Rectal smooth muscle tissue (tissue), 1 donor: ENCODE data around the gene PVALB.

Source experiments
- H3K27ac ChIP-seq: one replicate; pipeline ENCODE4 v1.7.0; 2013; ENCODE audit warnings: low read depth, low read length, inconsistent platforms
- H3K27me3 ChIP-seq: one replicate; pipeline ENCODE4 v1.7.0; 2013; ENCODE audit warnings: low read length; ENCODE audit not compliant: control insufficient read depth, insufficient read depth
- H3K36me3 ChIP-seq: one replicate; pipeline ENCODE4 v1.7.0; 2013; ENCODE audit warnings: low read length; ENCODE audit not compliant: control insufficient read depth, insufficient read depth
- H3K4me1 ChIP-seq: one replicate; pipeline ENCODE4 v1.7.0; 2013; ENCODE audit warnings: low read length; ENCODE audit not compliant: control insufficient read depth, insufficient read depth
- H3K4me3 ChIP-seq: one replicate; pipeline ENCODE4 v1.7.0; 2013; ENCODE audit warnings: low read length
- H3K9ac ChIP-seq: one replicate; pipeline ENCODE4 v1.7.0; 2013; ENCODE audit warnings: low read length

Gene PVALB

DNA sequence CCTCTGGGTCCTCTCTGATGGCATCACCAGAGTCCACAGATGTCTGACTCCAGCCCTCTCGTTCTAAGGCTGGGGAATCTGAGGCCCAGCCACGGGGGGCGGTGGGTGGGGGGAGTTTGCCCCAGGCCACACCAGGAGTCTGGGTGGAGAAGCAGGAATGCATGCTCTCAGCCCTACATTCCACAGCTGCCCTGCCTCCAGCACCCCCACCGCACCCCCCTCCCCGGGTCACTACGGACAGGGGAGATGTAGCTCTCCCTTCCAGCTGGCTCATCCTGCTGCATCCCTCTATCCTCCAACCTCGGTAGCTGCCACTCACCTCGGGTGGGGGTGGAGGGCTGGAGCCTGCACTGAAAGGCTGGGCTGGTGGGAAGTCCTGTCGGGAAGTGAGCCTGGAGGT is 2.3 kb upstream of the PVALB start:
- H3K36me3 ChIP-seq = no peaks in the 10 kb centered on the region
- H3K4me1 ChIP-seq = no peaks in the 10 kb centered on the region
- H3K27me3 ChIP-seq = peaks cover 30% of the 10 kb centered on the region
- H3K9ac ChIP-seq = no peak overlapping the region
- H3K27ac ChIP-seq = no peak overlapping the region
- no peak overlapping the region for H3K4me3 ChIP-seq

DNA sequence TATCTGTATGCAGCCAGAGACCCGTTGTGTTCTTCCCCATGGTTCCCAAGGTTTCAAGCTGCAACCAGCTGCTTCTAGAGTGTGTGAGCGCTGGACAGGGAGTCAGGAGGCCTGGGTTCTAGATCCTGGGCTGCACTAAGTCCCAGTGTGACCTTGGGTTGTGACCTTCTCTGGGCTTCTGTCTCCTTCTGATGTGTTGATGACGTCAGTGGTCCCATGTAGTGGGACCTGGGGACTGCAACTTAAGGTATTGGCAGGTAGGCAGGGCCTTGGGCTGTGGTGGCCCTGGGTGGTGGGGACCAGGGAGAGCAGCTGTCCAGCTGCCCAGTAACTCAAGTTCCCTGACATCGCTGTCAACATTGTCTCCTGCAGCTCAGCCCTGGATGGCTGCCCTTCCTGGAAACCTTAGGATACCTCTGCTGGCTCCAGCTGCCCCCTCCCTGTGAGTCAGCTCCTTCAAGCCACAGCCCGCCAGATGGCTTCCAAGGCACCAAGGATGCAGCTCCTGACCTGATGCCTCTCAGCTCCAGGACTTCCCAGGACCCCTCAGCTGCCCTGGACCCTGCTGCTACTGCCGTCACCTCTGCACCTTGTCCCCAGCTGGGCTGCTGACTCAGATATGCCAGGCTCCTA is 1.3 kb upstream of the PVALB start:
- Histone ChIP-seq H3K27me3 (peaks cover 34% of the 10 kb centered on the region), H3K27ac (no peak overlapping the region), H3K4me1 (no peaks in the 10 kb centered on the region), H3K4me3 (no peak overlapping the region), H3K9ac (no peak overlapping the region), H3K36me3 (no peaks in the 10 kb centered on the region)

DNA sequence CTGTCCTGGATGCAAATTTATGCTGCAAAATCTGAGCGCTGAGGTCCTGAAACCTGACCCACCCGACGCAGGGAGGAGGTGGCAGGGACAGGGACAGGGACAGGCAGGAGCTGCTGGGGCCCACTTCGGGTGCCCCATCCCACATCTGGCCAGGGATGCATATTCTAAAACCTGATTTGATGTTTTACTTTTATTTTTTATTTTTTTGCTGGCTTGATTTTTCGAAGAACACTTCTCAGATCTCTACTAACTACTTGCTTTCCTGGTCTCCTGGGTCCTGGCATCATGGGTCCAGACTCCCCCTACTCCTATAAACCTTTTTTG is 652 bp upstream of the PVALB start:
- H3K4me3 ChIP-seq = no peak overlapping the region
- no peaks in the 10 kb centered on the region for H3K36me3 ChIP-seq
- H3K27me3 ChIP-seq = peaks cover 34% of the 10 kb centered on the region
- H3K27ac ChIP-seq = no peak overlapping the region
- no peaks in the 10 kb centered on the region for H3K4me1 ChIP-seq
- no peak overlapping the region for H3K9ac ChIP-seq

DNA sequence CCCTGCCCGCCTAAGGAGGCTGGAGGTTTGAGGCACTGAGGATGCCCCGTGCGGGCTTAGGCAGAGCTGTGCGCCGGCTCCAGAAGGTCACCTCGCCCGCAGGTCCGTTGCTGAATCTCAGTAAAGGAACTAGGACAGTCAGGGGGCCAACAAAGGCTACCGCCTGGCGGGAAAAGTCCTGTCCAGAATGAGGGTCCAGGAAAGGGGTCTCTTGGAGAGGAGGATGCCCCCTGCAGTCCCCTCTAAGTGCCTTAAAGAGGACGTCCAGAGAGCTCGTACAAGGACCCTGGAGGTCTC is 548 bp downstream of the PVALB start:
- peak overlapping the region; percentile 29 for H3K4me3 ChIP-seq
- no peak overlapping the region for H3K27ac ChIP-seq
- peaks cover 34% of the 10 kb centered on the region for H3K27me3 ChIP-seq
- H3K4me1 ChIP-seq = no peaks in the 10 kb centered on the region
- no peaks in the 10 kb centered on the region for H3K36me3 ChIP-seq
- H3K9ac ChIP-seq = no peak overlapping the region

DNA sequence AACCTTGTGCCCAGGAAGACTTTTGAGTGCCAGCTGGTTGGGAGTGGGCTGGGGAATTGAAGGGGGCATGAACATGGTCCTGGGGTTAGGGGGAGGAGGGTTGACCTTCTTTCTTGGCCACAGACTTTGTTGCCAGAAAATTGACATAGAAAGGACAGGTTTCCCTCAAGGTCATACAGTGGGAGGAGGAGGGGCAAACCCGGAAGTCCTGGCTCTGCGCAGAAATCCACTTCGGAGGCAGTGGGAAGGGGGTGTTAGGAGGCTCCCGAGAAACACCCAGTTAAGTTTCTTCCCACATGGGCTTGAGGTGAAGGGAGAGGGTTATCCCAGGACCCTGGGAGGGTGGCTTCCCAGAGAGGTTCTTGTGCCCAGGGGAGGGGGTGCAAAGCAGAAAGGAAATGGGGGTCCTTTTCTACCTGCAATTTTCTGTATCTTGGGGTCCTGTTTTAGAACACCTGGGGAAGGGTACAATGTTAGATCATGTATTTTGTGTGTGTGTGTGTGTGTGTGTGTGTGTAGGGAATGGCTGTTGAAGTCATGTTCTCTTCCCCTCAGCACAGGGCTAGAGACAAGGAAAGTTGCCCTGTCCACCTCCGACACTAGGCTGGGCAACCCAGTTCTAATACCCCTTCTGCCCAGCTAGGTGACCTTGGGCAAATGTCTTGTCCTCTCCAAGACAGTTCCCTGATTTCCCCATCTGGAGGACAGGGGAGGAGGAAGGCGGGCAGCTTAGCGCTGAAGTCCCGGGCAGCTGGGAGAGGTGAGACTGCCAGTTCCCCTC is 1.1 kb downstream of the PVALB start:
- Histone ChIP-seq H3K27me3 (peaks cover 34% of the 10 kb centered on the region), H3K9ac (no peak overlapping the region)

DNA sequence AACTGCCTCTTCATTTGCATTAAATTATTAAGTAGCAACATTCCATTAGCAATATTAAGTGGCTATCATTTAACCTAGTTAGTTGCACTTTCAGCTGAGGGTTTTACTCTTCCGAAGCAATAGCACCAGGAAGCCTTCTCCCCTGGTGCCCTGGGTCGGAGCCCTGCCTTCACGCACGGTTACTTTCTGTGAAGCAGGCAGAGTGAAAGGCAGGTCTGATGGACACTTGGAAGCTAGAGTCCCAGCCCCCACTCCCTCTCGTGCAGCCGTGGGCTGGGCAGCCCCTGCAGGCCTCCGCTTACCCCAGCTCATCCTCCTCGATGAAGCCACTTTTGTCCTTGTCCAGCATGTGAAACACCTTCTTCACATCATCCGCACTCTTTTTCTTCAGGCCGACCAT is 2.0 kb downstream of the PVALB start:
- H3K4me1 ChIP-seq = no peaks in the 10 kb centered on the region
- H3K36me3 ChIP-seq = no peaks in the 10 kb centered on the region
- peaks cover 32% of the 10 kb centered on the region for H3K27me3 ChIP-seq

More for the DNA sequence above, 1.1 kb downstream of the PVALB start:
- no peak overlapping the region for H3K27ac ChIP-seq
- H3K36me3 ChIP-seq = no peaks in the 10 kb centered on the region
- H3K4me3 ChIP-seq = no peak overlapping the region
- H3K4me1 ChIP-seq = no peaks in the 10 kb centered on the region

DNA sequence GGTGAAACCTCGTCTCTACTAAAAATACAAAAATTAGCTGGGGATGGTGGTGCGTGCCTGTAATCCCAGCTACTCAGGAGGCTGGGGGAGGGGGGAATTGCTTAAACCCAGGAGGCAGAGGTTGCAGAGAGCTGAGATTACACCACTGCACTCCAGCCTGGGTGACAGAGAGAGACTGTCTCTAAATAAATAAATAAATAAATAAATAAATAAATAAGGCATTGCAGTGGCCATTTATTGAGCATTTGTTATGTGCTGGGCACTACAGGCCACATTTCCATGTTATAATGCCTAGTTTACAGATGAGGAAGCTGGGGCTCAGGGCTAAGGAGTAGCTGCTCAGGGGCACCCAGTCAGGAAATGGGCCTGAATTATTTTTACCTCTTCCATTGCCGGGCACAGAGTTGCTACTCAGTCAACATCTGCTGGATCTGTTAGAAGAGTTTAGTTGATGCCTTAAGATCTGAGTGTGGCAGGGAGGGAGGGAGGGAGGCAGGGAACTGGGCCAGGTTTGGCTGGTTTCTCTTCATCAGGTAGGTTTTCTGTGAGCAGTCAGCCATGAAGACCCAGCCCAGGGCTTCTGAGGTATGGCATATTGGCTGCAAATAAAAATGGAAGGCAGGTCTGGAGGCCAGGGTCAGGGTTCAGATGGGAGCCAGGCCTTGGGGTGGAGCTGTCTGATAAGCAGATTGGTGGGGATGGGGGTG is 5.6 kb downstream of the PVALB start:
- Histone ChIP-seq H3K36me3 (no peaks in the 10 kb centered on the region), H3K4me1 (no peaks in the 10 kb centered on the region), H3K27me3 (peaks cover 3% of the 10 kb centered on the region), H3K9ac (no peak overlapping the region), H3K27ac (no peak overlapping the region), H3K4me3 (no peak overlapping the region)

More for the DNA sequence above, 2.0 kb downstream of the PVALB start:
- H3K27ac ChIP-seq = no peak overlapping the region
- no peak overlapping the region for H3K4me3 ChIP-seq
- H3K9ac ChIP-seq = no peak overlapping the region

DNA sequence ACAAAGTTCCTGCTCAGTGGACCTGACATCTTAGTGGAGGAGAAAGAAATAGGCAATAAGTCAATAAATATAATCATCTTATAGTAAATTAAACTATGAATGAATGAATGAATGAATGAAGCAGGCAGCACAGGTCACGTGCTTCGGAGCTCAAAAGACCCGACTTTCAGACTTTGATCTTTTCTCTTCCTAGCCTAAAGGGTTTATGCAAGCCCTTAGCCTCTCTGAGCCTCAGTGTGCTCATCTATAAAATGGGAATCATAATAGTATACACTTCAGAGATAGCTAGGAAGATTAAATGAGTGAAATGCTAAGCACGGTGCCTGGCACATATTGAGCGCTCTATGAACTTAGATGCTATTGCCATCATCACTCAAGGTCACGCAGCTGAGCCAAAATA is 7.5 kb downstream of the PVALB start:
- Histone ChIP-seq H3K36me3 (no peaks in the 10 kb centered on the region), H3K4me1 (no peaks in the 10 kb centered on the region), H3K27ac (no peak overlapping the region), H3K9ac (no peak overlapping the region), H3K4me3 (no peak overlapping the region), H3K27me3 (peaks cover 3% of the 10 kb centered on the region)

DNA sequence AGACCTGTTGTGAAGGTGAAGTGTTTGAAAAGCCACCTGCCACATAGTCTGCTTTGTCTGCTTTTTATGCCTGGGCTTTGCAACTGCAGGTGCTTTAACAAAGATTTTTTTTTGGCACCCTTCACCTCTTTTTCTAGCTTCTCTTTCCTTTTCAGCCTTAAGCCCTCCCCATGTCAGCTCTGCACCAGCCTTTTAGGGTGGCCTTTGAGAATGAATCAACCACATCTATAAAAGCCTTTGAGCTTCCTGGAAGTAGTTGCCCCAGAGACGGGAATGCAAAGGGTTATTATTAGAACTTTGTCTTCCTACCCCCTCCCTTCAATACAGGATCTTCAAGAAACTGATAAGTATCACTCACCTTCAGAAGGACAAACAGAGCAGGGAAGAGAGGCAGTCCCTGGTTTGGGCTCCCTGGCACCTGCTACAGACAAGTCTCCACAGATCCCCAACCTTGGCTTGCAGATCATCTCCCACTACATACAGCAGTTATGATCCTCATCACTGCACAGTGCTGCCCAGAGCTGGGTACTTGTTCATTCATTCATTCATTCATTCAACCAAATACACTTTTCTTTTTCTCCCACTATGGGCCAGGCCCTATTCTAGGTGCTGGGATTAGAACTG is 8.0 kb downstream of the PVALB start:
- no peak overlapping the region for H3K27ac ChIP-seq
- no peaks in the 10 kb centered on the region for H3K4me1 ChIP-seq
- no peak overlapping the region for H3K9ac ChIP-seq
- H3K36me3 ChIP-seq = no peaks in the 10 kb centered on the region
- H3K27me3 ChIP-seq = peaks cover 3% of the 10 kb centered on the region
- H3K4me3 ChIP-seq = no peak overlapping the region

DNA sequence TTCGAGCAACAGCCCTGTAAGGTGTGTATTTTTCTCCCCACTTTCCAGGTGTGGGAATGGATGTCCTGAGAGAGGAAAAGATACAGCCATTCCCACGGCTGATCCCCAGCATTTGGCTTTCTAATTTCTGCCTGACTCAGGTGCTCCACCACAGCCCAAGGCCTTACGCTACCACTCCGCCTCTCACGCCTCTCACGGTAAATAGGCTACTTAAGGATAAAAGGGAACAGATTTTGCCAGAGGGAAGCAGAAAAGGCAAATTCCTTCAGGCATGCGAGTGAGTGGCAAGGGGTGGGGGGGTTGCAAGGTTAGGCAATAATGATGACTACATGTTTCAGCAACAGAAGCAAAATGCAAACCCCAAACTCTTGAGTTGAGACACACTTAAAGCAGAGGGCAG is 9.2 kb downstream of the PVALB start:
- H3K4me1 ChIP-seq = no peaks in the 10 kb centered on the region
- H3K9ac ChIP-seq = no peak overlapping the region
- no peak overlapping the region for H3K27ac ChIP-seq
- no peaks in the 10 kb centered on the region for H3K27me3 ChIP-seq
- no peaks in the 10 kb centered on the region for H3K36me3 ChIP-seq
- H3K4me3 ChIP-seq = no peak overlapping the region

DNA sequence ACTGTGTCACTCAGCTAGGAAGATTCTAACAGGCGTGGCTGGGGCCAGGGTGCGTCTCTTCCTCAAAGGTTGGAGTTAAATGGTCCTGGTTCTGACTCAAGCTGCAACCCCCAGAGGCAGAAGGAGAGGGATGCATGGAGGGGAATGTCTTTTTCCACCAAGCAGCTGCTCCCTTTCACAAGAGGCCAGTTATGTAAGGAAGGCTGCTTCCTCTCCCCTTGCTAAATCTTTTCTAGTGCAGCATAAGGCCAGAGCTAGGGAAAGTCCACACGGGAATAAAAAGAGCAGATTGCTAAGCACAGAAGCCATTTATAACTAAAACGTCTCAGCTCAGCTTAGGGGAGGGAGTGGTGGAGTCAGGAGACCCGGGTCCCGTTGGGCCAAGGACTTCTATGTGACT is 10.0 kb downstream of the PVALB start:
- Histone ChIP-seq H3K27me3 (no peaks in the 10 kb centered on the region), H3K36me3 (no peaks in the 10 kb centered on the region), H3K4me3 (no peak overlapping the region)

DNA sequence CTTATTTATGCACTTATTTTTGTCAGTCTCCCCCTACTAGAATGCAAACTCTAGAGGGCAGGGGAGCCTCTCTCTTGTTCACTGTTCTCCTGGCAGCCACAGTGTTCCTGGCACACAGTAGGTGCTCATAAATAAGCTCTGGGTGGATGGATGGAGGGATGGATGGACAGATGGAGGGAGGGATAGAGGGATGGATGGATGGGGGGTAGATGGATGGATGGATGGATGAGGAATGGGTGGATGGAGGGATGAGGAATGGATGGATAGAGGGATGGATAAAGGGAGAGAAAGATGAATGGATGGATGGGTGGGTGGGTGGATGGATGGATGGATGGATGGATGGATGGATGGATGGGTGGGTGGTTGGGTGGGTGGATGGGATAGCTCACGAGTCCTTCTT is 13.5 kb downstream of the PVALB start:
- Histone ChIP-seq H3K9ac (no peak overlapping the region), H3K27me3 (no peaks in the 10 kb centered on the region), H3K36me3 (no peaks in the 10 kb centered on the region), H3K4me1 (no peaks in the 10 kb centered on the region), H3K4me3 (no peak overlapping the region), H3K27ac (no peak overlapping the region)

More for the DNA sequence above, 10.0 kb downstream of the PVALB start:
- Histone ChIP-seq H3K9ac (no peak overlapping the region), H3K27ac (no peak overlapping the region), H3K4me1 (no peaks in the 10 kb centered on the region)
